ENCODE data around the gene CHSY1.
A peak's percentile ranks its signal among the peaks of the same experiment; 100 is the strongest.

The CHSY1 gene

GRCh38 chr15:101273534-101273933, 21.7 kb upstream of the CHSY1 start:
- TF ChIP-seq CTCF (conservative IDR thresholded peaks at IDR 0.05), result no peak
- H3K27ac ChIP-seq, result no peak overlapping the region

GRCh38 chr15:101272584-101272983, 20.7 kb upstream of the CHSY1 start:
- no peak for TF ChIP-seq CTCF (conservative IDR thresholded peaks at IDR 0.05)
- no peak overlapping the region for H3K27ac ChIP-seq

- peak; percentile 65 for TF ChIP-seq CTCF (conservative IDR thresholded peaks at IDR 0.05)
- no peak overlapping the region for H3K27ac ChIP-seq
Observed at GRCh38 chr15:101269479-101270223, 17.8 kb upstream of the CHSY1 start.

GRCh38 chr15:101267320-101268104, 15.7 kb upstream of the CHSY1 start:
- no peak overlapping the region for H3K27ac ChIP-seq
- TF ChIP-seq CTCF (conservative IDR thresholded peaks at IDR 0.05), result no peak

GRCh38 chr15:101266787-101267186, 14.9 kb upstream of the CHSY1 start:
- no peak for TF ChIP-seq CTCF (conservative IDR thresholded peaks at IDR 0.05)
- H3K27ac ChIP-seq, result no peak overlapping the region

- no peak overlapping the region for H3K27ac ChIP-seq
- no peak for TF ChIP-seq CTCF (conservative IDR thresholded peaks at IDR 0.05)
Observed at GRCh38 chr15:101266034-101266433, 14.2 kb upstream of the CHSY1 start.

- TF ChIP-seq CTCF (conservative IDR thresholded peaks at IDR 0.05), result no peak
- H3K27ac ChIP-seq, result no peak overlapping the region
Observed at GRCh38 chr15:101264911-101265641, 13.2 kb upstream of the CHSY1 start.
